Hematopoietic multipotent progenitor cell treated with erythropoietin and hydrocortisone succinate and interleukin-3 and kit ligand, for 4 days (in vitro differentiated cells): ENCODE measurements around the gene RRBP1.

ENCODE experiments used
- DNase-seq: peaks from one replicate; pipeline ENCODE4 v3.0.0-alpha.2; 2015

The RRBP1 gene

GRCh38 chr20:17617868-17618672 lies 64.0 kb downstream of the RRBP1 start:
- no peak for DNase-seq

- peak; percentile 76 for DNase-seq
Observed at GRCh38 chr20:17617212-17617867, 64.7 kb downstream of the RRBP1 start.

- DNase-seq, result no peak
Observed at GRCh38 chr20:17616480-17617211, 65.4 kb downstream of the RRBP1 start.

GRCh38 chr20:17615645-17616479 lies 66.2 kb downstream of the RRBP1 start:
- DNase-seq, result peak; percentile 43

GRCh38 chr20:17614812-17615644 lies 67.0 kb downstream of the RRBP1 start:
- DNase-seq, result peak; percentile 59

- DNase-seq, result no peak
Observed at GRCh38 chr20:17614176-17614811, 67.7 kb downstream of the RRBP1 start.

- no peak for DNase-seq
Observed at GRCh38 chr20:17613328-17614175, 68.5 kb downstream of the RRBP1 start.

GRCh38 chr20:17612992-17613327 lies 69.1 kb downstream of the RRBP1 start:
- no peak for DNase-seq

GRCh38 chr20:17612287-17612991 lies 69.6 kb downstream of the RRBP1 start:
- peak; percentile 56 for DNase-seq

GRCh38 chr20:17611540-17612286 lies 70.3 kb downstream of the RRBP1 start:
- peak; percentile 53 for DNase-seq

- no peak for DNase-seq
Observed at GRCh38 chr20:17611290-17611539, 70.8 kb downstream of the RRBP1 start.

- peak; percentile 44 for DNase-seq
Observed at GRCh38 chr20:17610566-17611289, 71.3 kb downstream of the RRBP1 start.

- DNase-seq, result peak; percentile 51
Observed at GRCh38 chr20:17609811-17610377, 72.1 kb downstream of the RRBP1 start.

GRCh38 chr20:17608701-17609497 lies 73.1 kb downstream of the RRBP1 start:
- DNase-seq, result no peak

- no peak for DNase-seq
Observed at GRCh38 chr20:17606001-17606400, 76.0 kb downstream of the RRBP1 start.

GRCh38 chr20:17605131-17605660 lies 76.8 kb downstream of the RRBP1 start:
- no peak for DNase-seq

GRCh38 chr20:17602493-17602892 lies 79.5 kb downstream of the RRBP1 start:
- no peak for DNase-seq
